Measurements from ENCODE around the gene MRGPRD. TPM values are rescaled to one million over a fixed set of nuclear protein-coding genes. Genes with fewer than 3 reads are reported as not detected.

MRGPRD gene
- total and polyA plus RNA-seq, 10 of the 15 experiments (the other 5 are each of a cell fraction or from before 2014, with no cell fraction given), result not detected

GRCh38 chr11:68969386-68969785 is 11.4 kb downstream of the MRGPRD start:
- no peak for FAIRE-seq
- RAD21 ChIA-PET (ENCODE audit: unreplicated experiment), result no interaction called here
- Histone ChIP-seq H3K27ac (ENCODE audit: control insufficient read depth, insufficient read depth) (no peak overlapping the region), H3K79me2 (ENCODE audit: control insufficient read depth, insufficient read depth, low read length) (no peaks in the 10 kb centered on the region), H3K4me1 (ENCODE audit: control insufficient read depth, insufficient read depth, low read length) (no peaks in the 10 kb centered on the region), H3K27me3 (replicated peaks in 1 of 2; ENCODE audit: control insufficient read depth in 2 of 2, insufficient read depth in 2 of 2, low read length in 1 of 2) (no peaks in the 10 kb centered on the region; a peak in 1 of 4 replicates), H3K4me3 (no peak overlapping the region), H4K20me1 (ENCODE audit: control insufficient read depth, insufficient read depth) (no peaks in the 10 kb centered on the region), H3K36me3 (ENCODE audit: control insufficient read depth in 2 of 2, insufficient read depth in 2 of 2, low read length in 1 of 2) (no peaks in the 10 kb centered on the region), H3K4me2 (ENCODE audit: control insufficient read depth, insufficient read depth) (no peak overlapping the region), H3K9me3 (replicated peaks; ENCODE audit: control insufficient read depth, insufficient read depth, low read length) (peaks cover 1% of the 10 kb centered on the region; the same call in 1 of the 3 replicates), H3K9ac (ENCODE audit: control insufficient read depth, insufficient read depth, low read length) (no peak overlapping the region), H2AFZ (ENCODE audit: control insufficient read depth, low read depth, low read length) (no peak overlapping the region)
- no peak for ATAC-seq
- SMC1A ChIA-PET (ENCODE audit: uncharacterized antibody, unreplicated experiment), result interaction anchor here (0.9 kb wide), 1 partner anchor 72 kb away, joined by 4 read pairs; no protein-coding TSS in a partner anchor
- POLR2A ChIA-PET, result interaction anchor here (0.6 kb wide), 1 partner anchor 261 kb away, joined by 5 read pairs; no protein-coding TSS in a partner anchor
- CTCF ChIA-PET, result no interaction called here
- DNase-seq (ENCODE audit: low read depth, low spot score), result no peak
- WGBS (ENCODE audit: insufficient coverage, insufficient replicate concordance, low lambda C conversion rate, missing lambda C conversion rate), result 71% methylated on average over 8 of the region's 8 CpGs
- TF ChIP-seq MEF2B (IDR thresholded peaks at IDR 0.05; ENCODE audit: partially characterized antibody, poor library complexity, severe bottlenecking), result no peak
- TF ChIP-seq IKZF2 (IDR thresholded peaks at IDR 0.05), result no peak
- TF ChIP-seq BRCA1 (IDR thresholded peaks at IDR 0.05; ENCODE audit: low read depth, low read length), result no peak
- in situ Hi-C loops (cut with MboI) (no loop called here), intact Hi-C loops (cut with micrococcal nuclease; ENCODE audit: unreplicated experiment) (no loop called here)
- no TSS peak for BruUV-seq (replicated peaks)

GRCh38 chr11:68968306-68969250 is 12.2 kb downstream of the MRGPRD start:
- 52% methylated on average over 29 of the region's 29 CpGs for WGBS (ENCODE audit: insufficient coverage, insufficient replicate concordance, low lambda C conversion rate, missing lambda C conversion rate)
- Histone ChIP-seq H3K4me2 (ENCODE audit: control insufficient read depth, insufficient read depth) (no peak overlapping the region), H3K27ac (ENCODE audit: control insufficient read depth, insufficient read depth) (no peak overlapping the region), H3K27me3 (replicated peaks in 1 of 2; ENCODE audit: control insufficient read depth in 2 of 2, insufficient read depth in 2 of 2, low read length in 1 of 2) (no peaks in the 10 kb centered on the region; a peak in 1 of 4 replicates), H3K79me2 (ENCODE audit: control insufficient read depth, insufficient read depth, low read length) (no peaks in the 10 kb centered on the region), H2AFZ (ENCODE audit: control insufficient read depth, low read depth, low read length) (no peak overlapping the region), H3K4me3 (no peak overlapping the region), H4K20me1 (ENCODE audit: control insufficient read depth, insufficient read depth) (no peaks in the 10 kb centered on the region), H3K9me3 (replicated peaks; ENCODE audit: control insufficient read depth, insufficient read depth, low read length) (peaks cover 4% of the 10 kb centered on the region; the same call in 2 of the 3 replicates), H3K9ac (ENCODE audit: control insufficient read depth, insufficient read depth, low read length) (no peak overlapping the region), H3K36me3 (ENCODE audit: control insufficient read depth in 2 of 2, insufficient read depth in 2 of 2, low read length in 1 of 2) (no peaks in the 10 kb centered on the region), H3K4me1 (ENCODE audit: control insufficient read depth, insufficient read depth, low read length) (no peaks in the 10 kb centered on the region)
- SMC1A ChIA-PET (ENCODE audit: uncharacterized antibody, unreplicated experiment), result no interaction called here
- CTCF ChIA-PET, result no interaction called here
- RAD21 ChIA-PET (ENCODE audit: unreplicated experiment), result no interaction called here
- ATAC-seq (no peak), DNase-seq (ENCODE audit: low read depth, low spot score) (no peak), FAIRE-seq (no peak)
- intact Hi-C loops (cut with micrococcal nuclease; ENCODE audit: unreplicated experiment) (no loop called here), in situ Hi-C loops (cut with MboI) (no loop called here)
- POLR2A ChIA-PET, result no interaction called here
- BruUV-seq (replicated peaks), result no TSS peak
- TF ChIP-seq MTA2 (IDR thresholded peaks at IDR 0.05; ENCODE audit: low read depth) (no peak), NR2C2 (IDR thresholded peaks at IDR 0.05; ENCODE audit: borderline replicate concordance, control insufficient read depth, insufficient read length, low read depth) (no peak), IRF3 (IDR thresholded peaks at IDR 0.05) (no peak), TAF1 (IDR thresholded peaks at IDR 0.05; ENCODE audit: borderline replicate concordance, low read depth, low read length) (no peak), ETV6 (conservative IDR thresholded peaks at IDR 0.05 in 1 of 2, IDR thresholded peaks at IDR 0.05 in 1 of 2; ENCODE audit: borderline replicate concordance in 1 of 2, low read depth in 1 of 2) (no peak), FOS (IDR thresholded peaks at IDR 0.05; ENCODE audit: borderline replicate concordance, extremely low read depth, insufficient read length) (no peak), HCFC1 (IDR thresholded peaks at IDR 0.05; ENCODE audit: low read length) (no peak)
- TF ChIP-seq, protein P1, sequence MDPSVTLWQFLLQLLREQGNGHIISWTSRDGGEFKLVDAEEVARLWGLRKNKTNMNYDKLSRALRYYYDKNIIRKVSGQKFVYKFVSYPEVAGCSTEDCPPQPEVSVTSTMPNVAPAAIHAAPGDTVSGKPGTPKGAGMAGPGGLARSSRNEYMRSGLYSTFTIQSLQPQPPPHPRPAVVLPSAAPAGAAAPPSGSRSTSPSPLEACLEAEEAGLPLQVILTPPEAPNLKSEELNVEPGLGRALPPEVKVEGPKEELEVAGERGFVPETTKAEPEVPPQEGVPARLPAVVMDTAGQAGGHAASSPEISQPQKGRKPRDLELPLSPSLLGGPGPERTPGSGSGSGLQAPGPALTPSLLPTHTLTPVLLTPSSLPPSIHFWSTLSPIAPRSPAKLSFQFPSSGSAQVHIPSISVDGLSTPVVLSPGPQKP (IDR thresholded peaks at IDR 0.05; ENCODE audit: low read depth, low read length), result no peak

Measured in GM12878 (cell line).